Endometrial microvascular endothelial cells (primary cell): ENCODE data around the gene STAT1. TPM values are rescaled to one million over a fixed set of nuclear protein-coding genes. Genes with fewer than 3 reads are reported as not detected.
"Not testable (repeated sequence)": the region's sequence is repeated elsewhere in the genome, so short reads cannot be mapped to it uniquely, and the experiment has no call there.

ENCODE experiments used
- in situ Hi-C: cut with HindIII; loops from 2 replicates; pipeline ENCODE4 v1.10.0; 2017; ENCODE audit warnings: low sequenced_read_pairs, low pct_unique_long_range_greater_than_20kb; ENCODE audit errors: inconsistent ontology term
- total RNA-seq: library from RNA; depleted of rRNA; stranded (reverse); fragments of >200 nt; gene quantifications from one replicate; pipeline ENCODE4 v1.2.3, GENCODE V29; 2015; ENCODE audit errors: inconsistent ontology term

The STAT1 gene
- total RNA-seq, 1 donor from 2014 or later: 65.8 TPM

- in situ Hi-C loops: no loop called here
Observed at GRCh38 chr2:190973262-190973661, 40.7 kb downstream of the STAT1 start.

GRCh38 chr2:190972846-190973245 lies 41.1 kb downstream of the STAT1 start:
- in situ Hi-C loops: no loop called here

- in situ Hi-C loops: no loop called here
Observed at GRCh38 chr2:190972213-190972612, 41.8 kb downstream of the STAT1 start.

GRCh38 chr2:190970873-190971506 lies 43.0 kb downstream of the STAT1 start:
- in situ Hi-C loops: no loop called here

GRCh38 chr2:190970160-190970559 lies 43.8 kb downstream of the STAT1 start:
- in situ Hi-C loops: no loop called here

- in situ Hi-C loops: no loop called here
Observed at GRCh38 chr2:190968522-190968921, 45.4 kb downstream of the STAT1 start.

GRCh38 chr2:190965580-190966222 lies 48.3 kb downstream of the STAT1 start:
- in situ Hi-C loops: no loop called here

GRCh38 chr2:190964170-190964795 lies 49.7 kb downstream of the STAT1 start:
- in situ Hi-C loops: no loop called here

- in situ Hi-C loops: no loop called here
Observed at GRCh38 chr2:190963088-190963487, 50.9 kb downstream of the STAT1 start.

GRCh38 chr2:190961918-190962487 lies 52.0 kb downstream of the STAT1 start:
- in situ Hi-C loops: no loop called here

GRCh38 chr2:190961117-190961516 lies 52.9 kb downstream of the STAT1 start:
- in situ Hi-C loops: not testable (repeated sequence)

GRCh38 chr2:190959911-190960788 lies 53.8 kb downstream of the STAT1 start:
- in situ Hi-C loops: no loop called here

- in situ Hi-C loops: no loop called here
Observed at GRCh38 chr2:190953257-190953656, 60.7 kb downstream of the STAT1 start.

- in situ Hi-C loops: no loop called here
Observed at GRCh38 chr2:190950566-190950991, 63.4 kb downstream of the STAT1 start.

GRCh38 chr2:190948671-190949070 lies 65.3 kb downstream of the STAT1 start:
- in situ Hi-C loops: no loop called here

- in situ Hi-C loops: no loop called here
Observed at GRCh38 chr2:190947711-190948251, 66.2 kb downstream of the STAT1 start.

GRCh38 chr2:190947141-190947540 lies 66.8 kb downstream of the STAT1 start:
- in situ Hi-C loops: no loop called here

GRCh38 chr2:190943706-190944105 lies 70.3 kb downstream of the STAT1 start:
- in situ Hi-C loops: no loop called here

- in situ Hi-C loops: no loop called here
Observed at GRCh38 chr2:190942697-190943096, 71.3 kb downstream of the STAT1 start.
